ENCODE results near the gene RIC1.

RIC1 gene

GRCh38 chr9:5582835-5583195 lies 46.1 kb upstream of the RIC1 start:
- H2AK5ac ChIP-seq (ENCODE audit: low read length): no peak overlapping the region
- H3K4me3 ChIP-seq (ENCODE audit: low read depth, low read length): no peak overlapping the region
- H3K36me3 ChIP-seq (ENCODE audit: control insufficient read depth in 1 of 2, insufficient read depth in 2 of 2, low read length in 2 of 2): no peaks in the 10 kb centered on the region
- no peak overlapping the region for H3K18ac ChIP-seq (ENCODE audit: low read length)
- H3K4me1 ChIP-seq (ENCODE audit: control insufficient read depth in 1 of 2, insufficient read depth in 2 of 2, low read length in 2 of 2): peaks cover 2 to 4% of the 10 kb centered on the region in 2 experiments
- H3K27me3 ChIP-seq (ENCODE audit: insufficient read depth, low read length): no peaks in the 10 kb centered on the region
- no peak overlapping the region for H2BK5ac ChIP-seq (ENCODE audit: low read depth, low read length, poor library complexity)
- H3K4me2 ChIP-seq (ENCODE audit: low read length): no peak overlapping the region
- no peak overlapping the region for H3K9ac ChIP-seq (ENCODE audit: low read length)
- H3K9me3 ChIP-seq (ENCODE audit: insufficient read depth, low read depth, low read length): no peaks in the 10 kb centered on the region
- H3K79me1 ChIP-seq (ENCODE audit: low read length): no peaks in the 10 kb centered on the region
- no peak overlapping the region for H2AFZ ChIP-seq (ENCODE audit: insufficient read depth, low read length, poor library complexity)
- H4K91ac ChIP-seq (ENCODE audit: low read depth, low read length): no peak overlapping the region
- peak in 1 of 2 donors; percentile 17 for DNase-seq
- H3K4ac ChIP-seq (ENCODE audit: low read depth, low read length): no peak overlapping the region
- H4K8ac ChIP-seq (ENCODE audit: low read depth, low read length): no peak overlapping the region
- H3K27ac ChIP-seq (ENCODE audit: low read depth, low read length): no peak overlapping the region
- no peaks in the 10 kb centered on the region for H3K79me2 ChIP-seq (ENCODE audit: control insufficient read depth, insufficient read depth, low read length, poor library complexity)
- WGBS (ENCODE audit: extremely low coverage, insufficient coverage, insufficient read length): no CpG with 5 or more reads among the region's 2 CpGs
- no peak overlapping the region for H3K23ac ChIP-seq (ENCODE audit: low read length)
- H4K12ac ChIP-seq (ENCODE audit: low read depth, low read length): no peak overlapping the region
- no peak overlapping the region for H2BK120ac ChIP-seq (ENCODE audit: insufficient read depth, low read length, poor library complexity)
- H2BK12ac ChIP-seq (ENCODE audit: low read length): no peak overlapping the region
- H3K14ac ChIP-seq (ENCODE audit: low read length): no peak overlapping the region

GRCh38 chr9:5586391-5586802 lies 42.5 kb upstream of the RIC1 start:
- no peak overlapping the region for H2BK12ac ChIP-seq (ENCODE audit: low read length)
- DNase-seq: peak; percentile 88 to 93
- no peaks in the 10 kb centered on the region for H3K36me3 ChIP-seq (ENCODE audit: control insufficient read depth in 1 of 2, insufficient read depth in 2 of 2, low read length in 2 of 2)
- H3K79me2 ChIP-seq (ENCODE audit: control insufficient read depth, insufficient read depth, low read length, poor library complexity): no peaks in the 10 kb centered on the region
- no peak overlapping the region for H3K23ac ChIP-seq (ENCODE audit: low read length)
- no peak overlapping the region for H2BK120ac ChIP-seq (ENCODE audit: insufficient read depth, low read length, poor library complexity)
- H3K9ac ChIP-seq (ENCODE audit: low read length): no peak overlapping the region
- no peak overlapping the region for H2AFZ ChIP-seq (ENCODE audit: insufficient read depth, low read length, poor library complexity)
- H3K14ac ChIP-seq (ENCODE audit: low read length): no peak overlapping the region
- no peaks in the 10 kb centered on the region for H3K79me1 ChIP-seq (ENCODE audit: low read length)
- H3K9me3 ChIP-seq (ENCODE audit: insufficient read depth, low read depth, low read length): no peaks in the 10 kb centered on the region
- H3K18ac ChIP-seq (ENCODE audit: low read length): no peak overlapping the region
- no peak overlapping the region for H4K12ac ChIP-seq (ENCODE audit: low read depth, low read length)
- H3K4me3 ChIP-seq (ENCODE audit: low read depth, low read length): no peak overlapping the region
- H3K4me1 ChIP-seq (ENCODE audit: control insufficient read depth in 1 of 2, insufficient read depth in 2 of 2, low read length in 2 of 2): peaks cover 2 to 4% of the 10 kb centered on the region in 2 experiments
- no peak overlapping the region for H4K8ac ChIP-seq (ENCODE audit: low read depth, low read length)
- no peak overlapping the region for H3K4me2 ChIP-seq (ENCODE audit: low read length)
- H3K27me3 ChIP-seq (ENCODE audit: insufficient read depth, low read length): no peaks in the 10 kb centered on the region
- H4K91ac ChIP-seq (ENCODE audit: low read depth, low read length): no peak overlapping the region
- H3K4ac ChIP-seq (ENCODE audit: low read depth, low read length): no peak overlapping the region
- H3K27ac ChIP-seq (ENCODE audit: low read depth, low read length): no peak overlapping the region
- no peak overlapping the region for H2BK5ac ChIP-seq (ENCODE audit: low read depth, low read length, poor library complexity)
- H2AK5ac ChIP-seq (ENCODE audit: low read length): no peak overlapping the region

- Histone ChIP-seq H3K4me1 (ENCODE audit: control insufficient read depth in 1 of 2, insufficient read depth in 2 of 2, low read length in 2 of 2) (peaks cover 2 to 4% of the 10 kb centered on the region in 2 experiments), H3K36me3 (ENCODE audit: control insufficient read depth in 1 of 2, insufficient read depth in 2 of 2, low read length in 2 of 2) (no peaks in the 10 kb centered on the region), H3K27me3 (ENCODE audit: insufficient read depth, low read length) (no peaks in the 10 kb centered on the region), H4K12ac (ENCODE audit: low read depth, low read length) (no peak overlapping the region), H2AFZ (ENCODE audit: insufficient read depth, low read length, poor library complexity) (no peak overlapping the region), H3K9me3 (ENCODE audit: insufficient read depth, low read depth, low read length) (no peaks in the 10 kb centered on the region), H3K27ac (ENCODE audit: low read depth, low read length) (no peak overlapping the region), H2BK12ac (ENCODE audit: low read length) (no peak overlapping the region), H3K14ac (ENCODE audit: low read length) (no peak overlapping the region), H3K9ac (ENCODE audit: low read length) (no peak overlapping the region), H3K18ac (ENCODE audit: low read length) (no peak overlapping the region), H3K4me3 (ENCODE audit: low read depth, low read length) (no peak overlapping the region), H4K91ac (ENCODE audit: low read depth, low read length) (no peak overlapping the region), H3K79me1 (ENCODE audit: low read length) (no peaks in the 10 kb centered on the region), H2AK5ac (ENCODE audit: low read length) (no peak overlapping the region), H2BK120ac (ENCODE audit: insufficient read depth, low read length, poor library complexity) (no peak overlapping the region), H4K8ac (ENCODE audit: low read depth, low read length) (no peak overlapping the region), H3K23ac (ENCODE audit: low read length) (no peak overlapping the region), H3K4me2 (ENCODE audit: low read length) (no peak overlapping the region), H3K4ac (ENCODE audit: low read depth, low read length) (no peak overlapping the region), H3K79me2 (ENCODE audit: control insufficient read depth, insufficient read depth, low read length, poor library complexity) (no peaks in the 10 kb centered on the region), H2BK5ac (ENCODE audit: low read depth, low read length, poor library complexity) (no peak overlapping the region)
- no CpG with 5 or more reads among the region's 1 CpG for WGBS (ENCODE audit: extremely low coverage, insufficient coverage, insufficient read length)
- DNase-seq: peak; percentile 96
Measured at GRCh38 chr9:5587024-5587423, 41.9 kb upstream of the RIC1 start.

GRCh38 chr9:5592231-5592630 lies 36.7 kb upstream of the RIC1 start:
- Histone ChIP-seq H4K91ac (ENCODE audit: low read depth, low read length) (no peak overlapping the region), H4K8ac (ENCODE audit: low read depth, low read length) (no peak overlapping the region), H3K4me3 (ENCODE audit: low read depth, low read length) (no peak overlapping the region), H3K27ac (ENCODE audit: low read depth, low read length) (no peak overlapping the region), H3K79me1 (ENCODE audit: low read length) (no peaks in the 10 kb centered on the region), H3K36me3 (ENCODE audit: control insufficient read depth in 1 of 2, insufficient read depth in 2 of 2, low read length in 2 of 2) (no peaks in the 10 kb centered on the region), H3K79me2 (ENCODE audit: control insufficient read depth, insufficient read depth, low read length, poor library complexity) (no peaks in the 10 kb centered on the region), H2BK120ac (ENCODE audit: insufficient read depth, low read length, poor library complexity) (no peak overlapping the region), H3K14ac (ENCODE audit: low read length) (no peak overlapping the region), H3K27me3 (ENCODE audit: insufficient read depth, low read length) (no peaks in the 10 kb centered on the region), H3K4me2 (ENCODE audit: low read length) (no peak overlapping the region), H2AK5ac (ENCODE audit: low read length) (no peak overlapping the region), H3K23ac (ENCODE audit: low read length) (no peak overlapping the region), H2BK12ac (ENCODE audit: low read length) (no peak overlapping the region), H2AFZ (ENCODE audit: insufficient read depth, low read length, poor library complexity) (no peak overlapping the region), H3K9me3 (ENCODE audit: insufficient read depth, low read depth, low read length) (no peaks in the 10 kb centered on the region), H3K4ac (ENCODE audit: low read depth, low read length) (no peak overlapping the region), H3K4me1 (ENCODE audit: control insufficient read depth in 1 of 2, insufficient read depth in 2 of 2, low read length in 2 of 2) (peaks cover 0 to 3% of the 10 kb centered on the region in 2 experiments), H4K12ac (ENCODE audit: low read depth, low read length) (no peak overlapping the region), H3K9ac (ENCODE audit: low read length) (no peak overlapping the region), H3K18ac (ENCODE audit: low read length) (no peak overlapping the region), H2BK5ac (ENCODE audit: low read depth, low read length, poor library complexity) (no peak overlapping the region)
- WGBS (ENCODE audit: extremely low coverage, insufficient coverage, insufficient read length): no CpG with 5 or more reads among the region's 3 CpGs
- peak; percentile 56 to 81 for DNase-seq
